Measurements from ENCODE around the gene CA6.
"Not testable (repeated sequence)": the region's sequence is repeated elsewhere in the genome, so short reads cannot be mapped to it uniquely, and the experiment has no call there.

Gene CA6

DNA sequence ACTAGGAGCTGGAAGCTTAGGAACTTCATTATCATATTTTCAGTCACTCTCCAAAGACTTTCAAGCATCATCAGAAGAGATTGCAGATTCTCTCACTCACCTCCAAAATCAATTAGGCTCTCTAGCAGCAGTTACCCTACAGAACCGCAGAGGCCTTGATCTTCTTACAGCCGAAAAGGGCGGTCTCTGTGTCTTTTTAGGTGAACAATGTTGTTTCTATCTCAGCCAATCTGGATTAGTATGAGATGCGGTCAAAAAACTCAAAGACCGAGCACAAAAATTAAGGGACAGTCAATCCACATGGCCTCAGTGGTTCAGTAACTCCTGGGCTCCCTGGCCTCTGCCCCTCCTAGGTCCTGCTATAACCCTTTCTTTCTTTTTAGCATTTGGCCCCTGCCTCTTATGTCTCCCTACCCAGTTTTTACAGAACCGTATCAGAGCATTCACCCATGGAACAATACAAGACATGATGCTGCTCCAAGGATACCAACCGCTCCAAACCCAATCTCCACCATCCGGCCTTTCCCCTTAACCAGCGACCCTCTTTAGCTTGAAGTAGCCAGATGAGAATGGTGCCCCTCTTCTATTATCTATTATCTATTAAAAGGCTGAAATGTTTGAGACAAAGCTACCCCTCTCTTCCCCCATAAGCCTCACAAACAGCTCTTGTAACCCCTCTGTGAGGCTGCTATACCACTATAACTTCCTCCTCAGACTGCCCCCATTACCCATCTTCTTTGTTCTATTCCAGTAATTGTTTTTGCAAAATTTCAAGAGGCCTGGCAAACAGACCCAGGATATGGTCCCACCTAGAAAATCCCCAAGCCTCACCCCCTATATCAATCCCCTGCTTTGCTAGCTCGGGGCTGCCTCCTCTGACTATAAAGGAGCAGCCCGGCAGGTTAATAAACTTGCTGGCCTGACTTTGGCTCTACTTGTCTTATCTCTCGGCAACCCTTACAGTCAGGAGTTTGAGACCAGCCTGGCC, 18.7 kb upstream of the CA6 start:
- no peak for DNase-seq (ENCODE audit: low read depth)

- no peak for DNase-seq (ENCODE audit: low read depth)
Observed at GRCh38 chr1:8930116-8930515, 15.6 kb upstream of the CA6 start.

- not testable (repeated sequence) for DNase-seq (ENCODE audit: low read depth)
Observed at GRCh38 chr1:8937051-8937450, 8.6 kb upstream of the CA6 start.

DNA sequence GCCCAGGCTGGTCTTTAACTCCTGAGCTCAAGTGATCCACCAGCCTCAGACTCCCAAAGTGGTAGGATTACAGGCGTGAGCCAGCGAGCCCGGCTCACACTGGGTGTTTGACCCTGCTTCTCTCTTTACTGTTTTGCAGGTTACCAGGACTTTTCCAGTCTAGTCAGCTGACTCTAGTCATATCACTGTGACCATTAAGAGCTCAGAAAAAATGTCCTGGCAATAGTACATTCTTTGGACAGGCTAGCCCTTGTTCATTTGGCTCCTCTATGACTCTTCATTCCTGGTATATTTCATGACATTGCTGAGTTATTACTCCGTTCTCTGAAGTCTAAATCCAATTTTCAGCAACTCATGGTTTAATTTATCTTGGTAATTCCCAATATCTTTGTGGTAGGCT, 8.0 kb upstream of the CA6 start:
- DNase-seq (ENCODE audit: low read depth) = no peak

- DNase-seq (ENCODE audit: low read depth) = no peak
Observed at GRCh38 chr1:8938232-8938999, 7.3 kb upstream of the CA6 start.

DNA sequence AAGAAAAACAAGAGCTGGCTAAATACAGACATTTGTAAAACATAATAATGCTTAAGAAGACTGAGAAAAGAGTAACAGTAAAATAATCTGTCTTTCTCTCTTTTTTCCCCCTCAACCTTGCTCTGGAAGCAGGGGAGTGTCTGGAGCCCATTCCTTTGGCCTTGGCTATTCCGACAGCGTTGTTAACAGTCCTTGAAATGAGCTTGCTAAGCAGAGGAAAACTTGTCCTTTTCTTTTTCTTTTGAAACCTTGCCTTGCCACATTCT, 6.7 kb upstream of the CA6 start:
- DNase-seq (ENCODE audit: low read depth) = no peak

- DNase-seq (ENCODE audit: low read depth) = peak; percentile 75
Observed at GRCh38 chr1:8939362-8939995, 6.2 kb upstream of the CA6 start.

- peak; percentile 87 for DNase-seq (ENCODE audit: low read depth)
Observed at GRCh38 chr1:8941906-8942305, 3.8 kb upstream of the CA6 start.

GRCh38 chr1:8943498-8944405, 1.9 kb upstream of the CA6 start:
- DNase-seq (ENCODE audit: low read depth) = no peak

DNA sequence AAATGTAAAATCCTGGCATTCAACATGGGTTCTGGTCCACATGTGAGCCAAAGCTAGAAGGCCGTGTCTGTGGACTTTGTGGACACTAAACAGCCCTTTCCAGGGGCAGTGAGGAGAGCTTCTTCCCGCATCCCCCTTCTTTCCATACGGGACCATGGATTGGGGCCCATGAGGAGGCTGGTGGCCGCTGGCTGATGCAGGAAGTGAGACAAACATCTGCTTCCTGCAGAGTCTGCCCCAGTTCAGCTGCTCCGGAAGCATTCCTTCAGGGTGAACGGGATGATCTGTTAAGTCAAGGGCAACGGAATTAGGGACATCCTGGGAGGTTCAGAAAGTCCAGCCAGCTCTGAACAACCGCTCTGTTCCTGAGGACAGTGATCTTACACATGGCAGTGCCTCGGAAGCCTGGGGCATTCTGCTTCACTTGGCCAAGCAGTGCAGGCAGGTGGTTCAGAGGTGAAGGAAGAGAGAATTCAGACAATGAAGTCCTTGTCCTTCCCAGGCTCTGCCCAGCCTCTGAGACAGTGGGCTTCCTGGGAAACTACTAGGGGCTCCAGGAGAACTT, 1.5 kb downstream of the CA6 start:
- DNase-seq (ENCODE audit: low read depth) = peak; percentile 32

DNA sequence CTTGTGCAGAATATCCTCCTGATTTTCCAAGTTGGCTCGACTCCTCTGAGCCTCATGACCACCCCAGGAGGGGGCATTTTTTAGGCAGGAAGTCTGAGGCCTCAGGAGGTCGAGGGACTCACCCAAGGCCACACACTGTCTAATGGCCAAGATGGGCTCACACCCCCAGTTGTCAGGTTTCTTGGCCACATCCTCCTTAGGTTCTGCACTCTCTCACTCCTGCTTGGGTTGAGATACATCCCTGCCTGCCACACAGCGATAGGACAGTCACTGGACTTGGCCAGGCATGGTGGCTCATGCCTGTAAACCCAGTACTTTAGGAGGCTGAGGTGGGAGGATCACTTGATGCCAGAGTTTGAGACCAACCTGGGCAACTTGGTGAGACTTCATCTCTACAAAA, 4.6 kb downstream of the CA6 start:
- DNase-seq (ENCODE audit: low read depth) = no peak

- DNase-seq (ENCODE audit: low read depth) = no peak
Observed at GRCh38 chr1:8951231-8951630, 5.6 kb downstream of the CA6 start.

DNA sequence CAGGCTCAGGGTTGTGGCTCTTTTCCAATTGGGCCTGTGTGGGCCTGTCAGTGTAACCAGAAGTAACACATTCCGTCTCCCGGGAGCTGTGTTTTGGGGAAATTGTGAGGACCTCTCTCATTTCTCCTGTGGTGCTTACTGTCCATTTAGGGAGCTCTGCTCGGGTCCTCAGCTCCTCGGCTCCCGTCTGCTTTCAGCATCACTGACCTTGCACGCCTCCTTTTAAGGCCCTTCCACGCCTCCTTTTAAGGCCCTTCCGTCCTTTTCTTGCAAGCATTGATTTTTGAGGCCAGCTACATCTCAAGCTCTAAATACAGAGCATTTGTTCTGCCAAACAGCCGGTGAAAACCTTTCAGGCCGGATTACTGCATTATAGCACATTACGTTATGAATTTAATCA, 9.7 kb downstream of the CA6 start:
- no peak for DNase-seq (ENCODE audit: low read depth)

- DNase-seq (ENCODE audit: low read depth) = no peak
Observed at GRCh38 chr1:8956461-8957349, 11.0 kb downstream of the CA6 start.

- peak; percentile 74 for DNase-seq (ENCODE audit: low read depth)
Observed at GRCh38 chr1:8962812-8963530, 17.3 kb downstream of the CA6 start.

GRCh38 chr1:8963963-8964362, 18.3 kb downstream of the CA6 start:
- DNase-seq (ENCODE audit: low read depth) = no peak

GRCh38 chr1:8965121-8965820, 19.6 kb downstream of the CA6 start:
- no peak for DNase-seq (ENCODE audit: low read depth)

DNA sequence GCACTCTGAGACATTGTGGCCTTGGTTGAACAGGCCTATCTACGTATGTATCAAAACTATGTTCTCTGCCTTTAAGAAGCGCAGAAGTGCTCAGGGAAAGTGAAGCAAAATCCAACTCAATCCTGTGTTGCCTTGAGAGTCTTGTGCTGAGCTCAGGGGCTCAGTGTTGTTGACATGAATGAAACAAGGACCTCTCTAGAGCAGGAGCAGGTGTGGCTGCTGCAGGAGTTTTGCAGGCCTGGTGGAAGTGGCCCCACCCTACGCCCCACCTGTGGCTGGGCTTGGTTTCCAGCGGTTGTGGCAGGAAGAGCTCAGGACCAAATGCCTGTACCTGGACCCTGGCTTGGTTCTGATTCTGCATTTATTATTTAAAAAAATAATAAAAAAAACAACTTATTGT, 20.9 kb downstream of the CA6 start:
- DNase-seq (ENCODE audit: low read depth) = no peak

- DNase-seq (ENCODE audit: low read depth) = not testable (repeated sequence)
Observed at GRCh38 chr1:8968902-8969301, 23.2 kb downstream of the CA6 start.
